WTC11 (cell line): Measurements from ENCODE around the gene APOL3.

Experiments used
- CREB1 ChIP-seq: sonication (generic); formaldehyde crosslinking; IDR thresholded peaks from 2 replicates; pipeline ENCODE4 v1.8.0; 2023; ENCODE audit warnings: mild to moderate bottlenecking, missing genetic modification reagents
- CTCF ChIP-seq: fragments of 200-600 bp; IDR thresholded peaks from 2 replicates; pipeline ENCODE4 v1.8.0; 2022; ENCODE audit warnings: antibody characterized with exemption
- E2F1 ChIP-seq: sonication (generic); formaldehyde crosslinking; IDR thresholded peaks from 2 replicates; pipeline ENCODE4 v1.8.0; 2022; ENCODE audit warnings: mild to moderate bottlenecking, missing genetic modification reagents
- ESRRA ChIP-seq: sonication (generic); formaldehyde crosslinking; IDR thresholded peaks from 2 replicates; pipeline ENCODE4 v1.8.1; 2022; ENCODE audit warnings: mild to moderate bottlenecking, missing genetic modification reagents, borderline replicate concordance
- GABPB1 ChIP-seq: sonication (generic); formaldehyde crosslinking; IDR thresholded peaks from 2 replicates; pipeline ENCODE4 v1.8.1; 2023; ENCODE audit warnings: mild to moderate bottlenecking, missing genetic modification reagents
- HMGXB4 ChIP-seq: sonication (generic); formaldehyde crosslinking; IDR thresholded peaks from 2 replicates; pipeline ENCODE4 v1.8.1; 2023; ENCODE audit warnings: mild to moderate bottlenecking, moderate library complexity, missing genetic modification reagents
- SMAD4 ChIP-seq: sonication (generic); formaldehyde crosslinking; IDR thresholded peaks from 2 replicates; pipeline ENCODE4 v1.8.0; 2022; ENCODE audit warnings: mild to moderate bottlenecking, missing genetic modification reagents
- TEAD4 ChIP-seq: sonication (generic); formaldehyde crosslinking; IDR thresholded peaks from 2 replicates; pipeline ENCODE4 v1.8.0; 2022; ENCODE audit warnings: mild to moderate bottlenecking, missing genetic modification reagents
- USF1 ChIP-seq: sonication (generic); formaldehyde crosslinking; IDR thresholded peaks from 2 replicates; pipeline ENCODE4 v1.8.0; 2022; ENCODE audit warnings: mild to moderate bottlenecking, missing genetic modification reagents
- USF2 ChIP-seq: sonication (generic); formaldehyde crosslinking; IDR thresholded peaks from 2 replicates; pipeline ENCODE4 v1.8.1; 2023; ENCODE audit warnings: mild to moderate bottlenecking, missing genetic modification reagents, moderate library complexity
- ZNF281 ChIP-seq: sonication (generic); formaldehyde crosslinking; IDR thresholded peaks from 2 replicates; pipeline ENCODE4 v1.8.0; 2023; ENCODE audit warnings: mild to moderate bottlenecking, missing genetic modification reagents
- ZNF416 ChIP-seq: fragments of 250-450 bp; sonication (Bioruptor Pico); IDR thresholded peaks from 2 replicates; pipeline ENCODE4 v1.9.0; 2021; ENCODE audit warnings: mild to moderate bottlenecking, inconsistent platforms

GRCh38 chr22:36152088-36152487, 8.5 kb downstream of the APOL3 start:
- TF ChIP-seq TEAD4 (CRISPR knock-in tag) (no peak), ESRRA (CRISPR knock-in tag) (no peak), CTCF (no peak), ZNF416 (CRISPR knock-in tag) (no peak), GABPB1 (CRISPR knock-in tag) (no peak), E2F1 (CRISPR knock-in tag) (no peak), USF2 (CRISPR knock-in tag) (no peak), CREB1 (no peak), USF1 (no peak), HMGXB4 (no peak), SMAD4 (CRISPR knock-in tag) (no peak), ZNF281 (no peak)
